HG03095 (cell line): ENCODE data around the gene CYP27A1.

Experiments
- ATAC-seq: cut with Tn5 transposase; IDR thresholded peaks from one replicate; pipeline ENCODE4 v1.9.1; 2021; ENCODE audit warnings: moderate library complexity; ENCODE audit not compliant: unreplicated experiment

CYP27A1 gene

DNA sequence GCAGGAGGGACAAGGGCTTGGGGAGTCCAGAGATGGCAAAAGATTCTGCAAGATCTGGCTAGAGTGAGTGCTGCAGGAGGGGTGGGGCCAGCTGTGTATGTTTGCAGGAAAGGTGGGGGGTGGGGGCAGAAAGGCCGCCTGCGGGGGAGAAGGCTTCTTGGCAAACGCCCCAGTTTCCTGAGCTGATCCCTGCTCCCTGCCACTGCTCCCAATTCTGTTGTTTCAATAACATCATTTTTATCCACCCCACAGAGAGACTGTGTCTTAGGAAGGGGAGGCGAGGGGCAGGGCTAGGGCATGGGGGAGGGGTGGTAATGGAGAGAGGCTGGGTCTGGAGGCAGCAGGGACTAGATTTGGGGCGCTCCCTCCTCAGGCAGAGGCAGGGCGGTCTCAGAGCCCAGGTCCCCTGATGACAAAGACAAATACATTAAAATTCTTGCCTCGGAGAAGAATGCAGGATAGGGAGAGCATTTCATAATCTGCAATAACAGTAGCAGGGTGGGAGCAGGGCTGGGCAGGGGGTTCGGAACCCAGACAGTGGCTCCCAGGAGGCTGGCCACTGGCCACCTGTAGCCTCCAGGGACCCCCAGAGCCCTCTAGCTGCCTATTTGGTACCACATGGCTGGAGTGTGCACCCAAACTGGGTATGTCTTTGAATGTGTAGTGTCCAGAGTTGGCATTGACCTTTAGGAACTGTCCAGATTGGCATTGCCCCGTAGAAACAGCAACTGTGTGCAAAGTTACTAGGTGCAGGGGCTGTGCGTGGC, 75.6 kb downstream of the CYP27A1 start:
- ATAC-seq = no peak

DNA sequence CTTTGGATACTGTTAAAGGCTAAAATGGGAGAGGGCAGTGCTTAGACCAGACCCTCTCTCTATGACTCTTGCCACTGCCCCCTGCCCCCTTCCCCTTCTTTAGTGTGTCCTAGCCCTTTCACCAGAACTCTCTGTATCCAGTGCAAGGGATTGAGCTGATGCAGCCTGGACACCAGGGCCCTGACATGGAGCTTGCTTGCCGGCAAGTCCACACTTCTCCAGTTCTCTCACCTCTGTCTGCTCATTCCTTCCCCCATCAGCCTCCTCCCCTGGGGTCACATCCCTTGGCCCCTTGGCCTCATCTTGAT, 76.1 kb downstream of the CYP27A1 start:
- no peak for ATAC-seq

DNA sequence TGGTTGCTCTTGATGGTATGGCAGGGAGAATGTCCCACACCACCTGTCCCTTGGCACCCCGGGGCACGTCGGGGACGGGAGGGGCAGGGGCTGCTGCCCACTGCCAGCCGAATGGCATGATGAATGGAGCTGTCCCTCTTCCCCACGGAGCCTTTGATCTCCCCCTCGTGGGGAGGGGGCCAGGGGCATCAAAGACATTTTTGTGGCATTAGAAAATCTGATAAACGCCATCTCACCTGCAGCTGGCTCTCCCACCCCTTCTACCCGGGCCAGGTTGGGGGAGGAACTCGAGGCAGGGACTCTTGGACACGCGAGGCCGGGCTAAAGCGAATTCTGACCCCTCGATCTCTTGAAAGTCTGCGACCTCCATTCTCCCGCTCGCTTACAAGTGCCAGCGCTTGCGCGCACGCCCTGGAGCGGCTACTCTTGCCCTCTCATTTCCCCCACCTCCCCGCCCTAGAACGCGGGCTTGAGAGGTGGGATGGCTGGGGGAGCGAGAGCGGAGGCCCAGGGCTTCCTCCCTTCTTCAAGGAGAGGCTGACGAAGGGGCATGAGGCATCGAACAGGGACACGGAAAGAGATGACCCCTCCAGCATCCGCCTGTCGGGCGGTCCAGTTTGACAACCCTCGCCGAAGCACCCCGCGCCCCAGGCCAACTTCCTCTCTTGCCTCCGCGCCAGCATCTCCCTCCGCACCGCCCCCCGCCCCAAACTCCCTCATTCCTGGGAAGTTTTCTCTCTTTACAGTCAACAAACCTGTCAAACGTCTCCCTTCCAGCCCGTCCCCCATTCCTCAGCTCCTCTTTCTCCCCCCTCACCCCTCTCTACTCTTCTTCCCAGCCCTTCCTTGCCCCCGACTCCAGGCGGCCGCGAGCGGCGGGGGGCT, 77.0 kb downstream of the CYP27A1 start:
- no peak for ATAC-seq

DNA sequence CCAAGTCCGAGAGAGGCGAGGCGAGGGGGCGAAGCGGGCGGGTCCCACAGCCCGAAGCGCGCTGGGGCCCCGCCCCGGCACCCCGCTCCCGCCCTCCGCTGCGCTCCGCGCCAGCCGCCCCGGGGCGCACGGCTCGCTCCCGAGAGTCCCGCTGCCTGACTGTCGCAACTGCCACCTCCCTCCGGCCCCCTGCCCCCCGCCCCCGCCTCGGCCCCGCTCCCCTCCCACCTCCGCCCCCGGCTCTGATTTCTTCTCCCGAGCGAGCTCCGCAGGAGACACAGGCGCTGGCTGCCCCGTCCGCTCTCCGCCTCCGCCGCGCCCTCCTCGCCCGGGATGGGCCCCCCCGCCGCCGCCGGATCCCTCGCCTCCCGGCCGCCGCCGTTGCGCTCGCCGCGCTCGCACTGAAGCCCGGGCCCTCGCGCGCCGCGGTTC, 77.6 kb downstream of the CYP27A1 start, which contains the start of gene WNT6:
Gene WNT6, plus strand, starts transcription at position 250 of the 432 bp plus-strand sequence. CDS start 233 bp downstream, outside the sequence.
- no peak for ATAC-seq

DNA sequence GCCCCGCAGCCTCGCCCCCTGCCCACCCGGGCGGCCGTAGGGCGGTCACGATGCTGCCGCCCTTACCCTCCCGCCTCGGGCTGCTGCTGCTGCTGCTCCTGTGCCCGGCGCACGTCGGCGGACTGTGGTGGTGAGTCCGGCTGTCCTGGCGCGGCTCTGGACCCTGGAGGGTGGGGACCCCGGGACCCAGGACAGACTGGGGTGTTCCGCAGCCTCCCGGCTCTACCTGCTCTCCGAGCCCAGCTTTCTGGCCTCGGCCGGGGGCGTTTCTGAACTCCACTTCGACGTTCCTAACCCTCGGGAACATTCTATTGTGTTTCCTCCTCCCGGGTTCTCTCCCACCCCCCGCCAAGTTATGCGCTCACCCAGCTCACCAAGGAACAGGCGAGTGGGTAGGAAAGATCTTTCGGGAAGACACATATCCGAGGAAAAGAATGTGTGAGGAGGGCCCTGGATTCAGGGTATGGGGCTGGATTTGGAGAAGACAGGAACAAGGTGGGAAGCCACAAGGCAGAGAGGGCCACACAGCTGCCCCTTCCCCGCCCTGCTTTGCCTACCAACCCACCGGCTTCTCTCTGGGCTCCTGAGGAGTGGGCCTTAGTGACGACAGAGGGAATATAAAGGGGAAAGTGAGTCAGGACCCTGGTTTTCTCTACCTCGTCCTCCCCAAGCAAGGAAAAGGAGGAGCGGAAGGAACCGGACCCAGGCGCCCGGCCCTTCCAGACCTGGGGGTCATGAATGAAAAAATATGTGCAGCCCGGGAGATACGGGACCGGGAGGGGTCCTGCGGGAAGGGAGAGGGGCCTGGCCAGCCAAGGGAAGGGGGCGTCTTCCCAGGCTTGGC, 78.3 kb downstream of the CYP27A1 start:
- ATAC-seq = no peak

DNA sequence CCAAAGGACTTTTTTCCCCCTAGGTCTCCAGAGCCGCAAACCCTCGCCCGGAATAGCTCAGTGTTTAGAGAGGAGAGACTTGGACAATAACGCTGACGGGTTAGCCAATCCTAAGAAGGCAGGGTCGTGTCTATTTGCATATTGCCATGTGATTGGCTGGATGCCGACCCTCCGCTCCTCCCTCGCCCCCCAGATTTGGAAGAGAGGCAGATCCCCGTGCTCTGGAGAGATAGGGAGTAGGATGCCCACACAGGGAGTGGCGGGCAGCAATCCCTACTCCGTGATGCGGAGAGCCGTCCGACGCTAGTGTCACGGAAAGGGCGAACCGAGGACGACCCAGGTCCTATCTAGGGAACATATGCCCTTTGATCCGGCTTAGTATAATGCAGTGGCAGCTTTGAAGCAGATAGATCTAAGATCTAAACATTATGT, 79.0 kb downstream of the CYP27A1 start:
- no peak for ATAC-seq

DNA sequence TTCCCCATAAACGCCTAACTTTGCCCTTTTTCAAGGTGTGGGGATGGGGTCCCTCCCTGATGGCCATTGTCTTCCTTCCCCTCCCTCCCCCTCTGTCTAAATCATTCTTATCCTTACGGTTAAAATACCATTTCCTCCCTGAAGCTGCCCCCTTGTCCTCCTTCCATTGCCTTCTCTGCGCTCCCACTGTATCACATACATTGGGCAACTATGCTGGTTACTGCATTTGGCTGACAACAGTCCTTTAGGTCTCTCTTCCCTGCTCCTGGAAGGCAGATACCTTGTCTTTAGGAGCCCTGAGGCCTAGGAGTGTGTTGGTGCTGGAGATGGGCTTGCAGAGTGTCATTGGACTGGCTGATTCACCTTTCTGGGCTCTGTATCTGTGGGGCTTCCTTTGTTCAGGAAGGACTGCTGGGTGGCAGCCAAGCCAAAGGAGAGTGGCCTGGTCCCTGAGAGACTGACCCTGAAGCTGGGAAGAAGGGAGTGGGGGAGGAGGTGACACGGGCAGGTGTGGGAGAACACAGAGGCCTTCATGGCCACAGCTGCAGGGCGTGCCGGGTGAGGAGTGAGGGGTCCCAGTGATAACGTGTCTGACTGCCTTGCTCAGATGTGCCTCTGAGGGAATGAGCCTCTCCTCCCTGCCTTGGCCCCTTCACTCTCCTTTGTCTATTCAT, 79.8 kb downstream of the CYP27A1 start:
- ATAC-seq = no peak

DNA sequence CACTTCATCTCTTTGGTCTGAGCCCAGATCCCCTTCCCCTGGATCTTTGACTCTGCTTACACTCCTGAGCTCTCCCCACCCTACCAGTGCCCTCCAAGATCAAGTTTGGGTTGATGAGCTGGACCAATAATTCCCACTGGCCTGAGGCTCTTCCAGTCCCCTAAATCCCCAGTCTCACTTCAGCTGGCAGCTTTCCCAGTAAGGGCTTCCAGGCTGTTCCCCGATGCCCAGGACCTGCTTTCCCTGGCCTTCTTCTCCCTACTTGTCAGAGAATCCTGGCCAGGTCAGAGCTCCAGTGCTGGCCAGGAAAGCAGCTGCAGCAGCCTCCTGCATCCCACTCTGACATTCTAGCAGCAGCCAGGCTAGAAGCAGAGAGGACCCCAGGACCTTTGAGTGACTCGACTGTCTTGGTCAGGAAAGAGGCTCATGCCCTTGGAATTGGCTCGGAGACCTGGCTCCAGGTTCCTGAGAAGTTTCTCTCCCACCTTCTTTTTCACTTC, 81.1 kb downstream of the CYP27A1 start:
- ATAC-seq = no peak
